Keratinocyte (primary cell): ENCODE data around the gene ZBED3. TPM values are rescaled to one million over a fixed set of nuclear protein-coding genes. Genes with fewer than 3 reads are reported as not detected.

ENCODE experiments used
- DNase-seq: peaks from one replicate; pipeline ENCODE4 v3.0.0-alpha.2; 2011; ENCODE audit warnings: low read depth, missing footprints, low spot score
- FAIRE-seq: peaks from 2 replicates; lab custom pipeline; 2011; peaks lifted over from hg19 to GRCh38; lab: Jason Lieb, UNC
- H2AFZ ChIP-seq: 2 replicates; pipeline ENCODE4 v1.6.0; 2012; ENCODE audit warnings: low read length, control low read depth, inconsistent platforms; ENCODE audit not compliant: control insufficient read depth
- H3K27ac ChIP-seq: 2 replicates; pipeline ENCODE4 v1.5.1; 2011; ENCODE audit warnings: low read length; ENCODE audit not compliant: control insufficient read depth, insufficient read depth
- H3K27me3 ChIP-seq: 3 replicates; pipeline ENCODE4 v1.6.0; 2011; ENCODE audit warnings: low read length; ENCODE audit not compliant: control insufficient read depth, insufficient read depth; ENCODE audit errors: extremely low read depth
- H3K36me3 ChIP-seq, 2 experiments: 2 replicates in 1 of 2; 3 replicates in 1 of 2; pipeline ENCODE4 v1.5.1; 2011; ENCODE audit warnings: low read length in 2 of 2, mild to moderate bottlenecking in 1 of 2; ENCODE audit not compliant: control insufficient read depth in 2 of 2, insufficient read depth in 2 of 2; ENCODE audit errors: extremely low read depth in 1 of 2
- H3K4me1 ChIP-seq: 3 replicates; pipeline ENCODE4 v1.5.1; 2011; ENCODE audit warnings: low read length; ENCODE audit not compliant: control insufficient read depth, insufficient read depth; ENCODE audit errors: extremely low read depth
- H3K4me2 ChIP-seq: 3 replicates; pipeline ENCODE4 v1.6.0; 2011; ENCODE audit warnings: low read depth, low read length; ENCODE audit not compliant: control insufficient read depth, insufficient read depth; ENCODE audit errors: extremely low read depth
- H3K4me3 ChIP-seq, 3 experiments: fragments of 200-600 bp in 1 of 3; sonication (generic) in 1 of 3; 2 replicates in 2 of 3; 3 replicates in 1 of 3; pipeline ENCODE4 v1.5.1; 2011 to 2016; ENCODE audit warnings: low read length in 3 of 3, mild to moderate bottlenecking in 3 of 3, control low read depth in 2 of 3, inconsistent platforms in 1 of 3, low read depth in 1 of 3, mixed read lengths in 1 of 3, mixed run types in 1 of 3, moderate library complexity in 1 of 3; ENCODE audit not compliant: control insufficient read depth in 2 of 3, insufficient read depth in 2 of 3; ENCODE audit errors: extremely low read depth in 1 of 3
- H3K79me2 ChIP-seq: 2 replicates; pipeline ENCODE4 v1.6.0; 2012; ENCODE audit warnings: low read length; ENCODE audit not compliant: control insufficient read depth, insufficient read depth
- H3K9ac ChIP-seq: 3 replicates; pipeline ENCODE4 v1.6.0; 2011; ENCODE audit warnings: low read length; ENCODE audit not compliant: control insufficient read depth, insufficient read depth; ENCODE audit errors: extremely low read depth
- H3K9me1 ChIP-seq: 3 replicates; pipeline ENCODE4 v1.6.0; 2011; ENCODE audit warnings: low read length; ENCODE audit not compliant: control insufficient read depth, insufficient read depth; ENCODE audit errors: extremely low read depth
- H3K9me3 ChIP-seq: 2 replicates; pipeline ENCODE4 v1.5.1; 2012; ENCODE audit warnings: low read depth, low read length; ENCODE audit not compliant: control insufficient read depth
- H4K20me1 ChIP-seq: 3 replicates; pipeline ENCODE4 v1.6.0; 2011; ENCODE audit warnings: low read length; ENCODE audit not compliant: control insufficient read depth, insufficient read depth; ENCODE audit errors: extremely low read depth
- CTCF ChIP-seq, 3 experiments: IDR thresholded peaks in 1 of 3; conservative IDR thresholded peaks in 1 of 3; optimal IDR thresholded peaks in 1 of 3; 2 replicates in 2 of 3; 3 replicates in 1 of 3; pipeline versions ENCODE3 to v1.5.1; 2011; ENCODE audit warnings: low read length in 3 of 3, mild to moderate bottlenecking in 3 of 3, moderate library complexity in 2 of 3, control low read depth in 1 of 3, inconsistent platforms in 1 of 3; ENCODE audit not compliant: insufficient read depth in 2 of 3; ENCODE audit errors: extremely low read depth in 1 of 3
- EZH2 ChIP-seq: IDR thresholded peaks from one replicate; pipeline ENCODE4 v1.6.1; 2012; ENCODE audit warnings: inconsistent platforms, mild to moderate bottlenecking, low read length, moderate library complexity
- dilution Hi-C: fragments of 300-500 bp; cut with MboI; formaldehyde crosslinking; loops from one replicate; pipeline ENCODE4 v1.7.0; 2020; ENCODE audit warnings: low sequenced_read_pairs; ENCODE audit not compliant: extremely low pct_ligation_motif_present
- polyA plus RNA-seq, 5 experiments: library from polyadenylated mRNA; depleted of rRNA in 3 of 5; stranded (reverse) in 3 of 5; stranded (forward) in 1 of 5; unstranded in 1 of 5; fragments of >200 nt; gene quantifications; 1 replicate in 1 of 5; 2 replicates in 3 of 5; 3 replicates in 1 of 5; pipeline versions ENCODE4 v1.2.1 to v1.2.3, GENCODE V29; 2011 to 2012; ENCODE audit warnings: missing spikeins in 2 of 5, low read depth in 1 of 5, low replicate concordance in 1 of 5

ZBED3 gene
- polyA plus RNA-seq, 1 donor (not counting 4 experiments of a cell fraction or from before 2014, with no cell fraction given) = 0.59 TPM

- Histone ChIP-seq H2AFZ (no peak overlapping the region), H4K20me1 (no peaks in the 10 kb centered on the region), H3K9ac (no peak overlapping the region), H3K79me2 (no peaks in the 10 kb centered on the region), H3K27me3 (peaks cover 17% of the 10 kb centered on the region), H3K36me3 (no peaks in the 10 kb centered on the region), H3K4me3 (no peak overlapping the region), H3K9me1 (no peaks in the 10 kb centered on the region), H3K9me3 (no peaks in the 10 kb centered on the region), H3K27ac (no peak overlapping the region), H3K4me2 (no peak overlapping the region), H3K4me1 (no peaks in the 10 kb centered on the region)
- no peak for TF ChIP-seq CTCF (optimal IDR thresholded peaks at IDR 0.05 in 1 of 3, IDR thresholded peaks at IDR 0.05 in 1 of 3, conservative IDR thresholded peaks at IDR 0.05 in 1 of 3; ENCODE audit: extremely low read depth in 1 of 3, insufficient read depth in 2 of 3, low read length in 3 of 3)
- no peak for TF ChIP-seq EZH2
- no peak for DNase-seq
- FAIRE-seq = no peak
- dilution Hi-C loops = no loop called here
Observed at GRCh38 chr5:77120706-77121105, 33.6 kb upstream of the ZBED3 start.

DNA sequence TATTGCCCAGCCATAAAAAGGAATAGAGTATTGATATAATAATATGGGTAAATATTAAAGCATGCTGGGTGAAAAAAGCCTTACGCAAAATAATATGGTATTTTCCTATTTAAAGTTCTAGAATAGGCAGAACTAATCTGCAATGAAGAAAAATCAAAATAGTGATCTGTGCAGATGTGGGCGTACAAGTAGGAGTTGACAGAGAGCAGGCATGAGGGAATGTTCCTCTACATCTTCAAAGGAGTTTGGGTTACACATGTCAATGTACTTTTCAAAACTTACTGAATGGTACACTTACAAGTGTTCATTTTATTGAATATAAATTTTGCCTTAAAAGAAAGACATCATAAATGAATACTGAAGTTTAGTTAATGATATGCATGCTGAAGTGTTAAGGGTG is 33.0 kb upstream of the ZBED3 start:
- Histone ChIP-seq H3K9ac (no peak overlapping the region), H3K4me2 (no peak overlapping the region), H3K27ac (no peak overlapping the region), H2AFZ (no peak overlapping the region), H3K79me2 (no peaks in the 10 kb centered on the region), H3K4me3 (no peak overlapping the region), H3K27me3 (peaks cover 17% of the 10 kb centered on the region), H3K36me3 (no peaks in the 10 kb centered on the region), H3K4me1 (no peaks in the 10 kb centered on the region), H3K9me1 (no peaks in the 10 kb centered on the region), H3K9me3 (no peaks in the 10 kb centered on the region), H4K20me1 (no peaks in the 10 kb centered on the region)
- TF ChIP-seq EZH2 = no peak
- no peak for TF ChIP-seq CTCF (optimal IDR thresholded peaks at IDR 0.05 in 1 of 3, IDR thresholded peaks at IDR 0.05 in 1 of 3, conservative IDR thresholded peaks at IDR 0.05 in 1 of 3; ENCODE audit: extremely low read depth in 1 of 3, insufficient read depth in 2 of 3, low read length in 3 of 3)
- dilution Hi-C loops = no loop called here
- DNase-seq (no peak), FAIRE-seq (no peak)
